B cell (primary cell): ENCODE measurements around the gene THRB. TPM values are rescaled to one million over a fixed set of nuclear protein-coding genes. Genes with fewer than 3 reads are reported as not detected.

Experiments used
- ATAC-seq: fragments of 200-7000 bp; cut with Tn5 transposase; one replicate; pipeline ENCODE4 v1.10.0; 2021; ENCODE audit warnings: low read depth, mild to moderate bottlenecking, moderate number of reproducible peaks, moderate library complexity
- CTCF ChIA-PET: fragments of 350-600 bp; sonication (Branson Sonifier 250); formaldehyde crosslinking; loops from one replicate; lab custom pipeline; 2021; ENCODE audit warnings: antibody characterized with exemption, inconsistent platforms; lab: Charles Lee
- POLR2A ChIA-PET: fragments of 350-600 bp; sonication (Branson Sonifier 250); formaldehyde crosslinking; loops from one replicate; lab custom pipeline; 2021; ENCODE audit warnings: antibody characterized with exemption; lab: Charles Lee
- DNase-seq: peaks from one replicate; pipeline ENCODE4 v3.0.0; 2013
- H2AFZ ChIP-seq: 2 replicates; pipeline ENCODE4 v1.6.1; 2012; ENCODE audit warnings: mild to moderate bottlenecking, low read depth, low read length; ENCODE audit not compliant: insufficient read depth, poor library complexity, severe bottlenecking
- H3K27ac ChIP-seq, 2 donors: 1 replicate in 1 of 2; 2 replicates in 1 of 2; pipeline ENCODE4 v1.5.1; 2012 to 2013; ENCODE audit warnings: low read length in 2 of 2, mild to moderate bottlenecking in 2 of 2, moderate library complexity in 1 of 2
- H3K27me3 ChIP-seq, 4 experiments: fragments of 200-600 bp in 1 of 4; sonication (generic) in 1 of 4; replicated peaks in 1 of 4; 1 replicate in 2 of 4; 2 replicates in 2 of 4; pipeline versions ENCODE4 v1.6.1 to v1.7.0; 2013 to 2016; ENCODE audit warnings: low read length in 3 of 4, mild to moderate bottlenecking in 2 of 4, mixed read lengths in 1 of 4, moderate library complexity in 1 of 4; ENCODE audit not compliant: insufficient read depth in 4 of 4, control insufficient read depth in 3 of 4; ENCODE audit errors: control extremely low read depth in 1 of 4
- H3K36me3 ChIP-seq, 2 experiments: replicated peaks in 1 of 2; 1 replicate in 1 of 2; 2 replicates in 1 of 2; pipeline versions ENCODE4 v1.6.1 to v1.7.1; 2013; ENCODE audit warnings: low read length in 1 of 2; ENCODE audit not compliant: insufficient read depth in 2 of 2, control insufficient read depth in 1 of 2; ENCODE audit errors: control extremely low read depth in 1 of 2, extremely low read depth in 1 of 2
- H3K4me1 ChIP-seq, 2 donors: fragments of 200-600 bp in 1 of 2; sonication (generic) in 1 of 2; 1 replicate in 1 of 2; 2 replicates in 1 of 2; pipeline versions ENCODE4 v1.5.1 to v1.6.1; 2013 to 2017; ENCODE audit warnings: low read length in 2 of 2; ENCODE audit not compliant: control insufficient read depth in 2 of 2, insufficient read depth in 2 of 2
- H3K4me2 ChIP-seq: replicated peaks from 2 replicates; pipeline ENCODE3; 2012; ENCODE audit warnings: mild to moderate bottlenecking, low read depth, low read length; ENCODE audit not compliant: poor library complexity, severe bottlenecking
- H3K4me3 ChIP-seq, 5 experiments: fragments of 200-600 bp in 1 of 5; sonication (generic) in 1 of 5; 1 replicate in 3 of 5; 2 replicates in 2 of 5; pipeline versions ENCODE4 v1.5.1 to v1.7.0; 2011 to 2016; ENCODE audit warnings: low read length in 4 of 5, mild to moderate bottlenecking in 4 of 5, low read depth in 2 of 5, control low read depth in 1 of 5, moderate library complexity in 1 of 5; ENCODE audit not compliant: insufficient read depth in 1 of 5; ENCODE audit errors: control extremely low read depth in 1 of 5, extremely low read depth in 1 of 5
- H3K79me2 ChIP-seq: fragments of 200-600 bp; sonication (generic); one replicate; pipeline ENCODE4 v1.6.0; 2016; ENCODE audit warnings: low read length; ENCODE audit not compliant: control insufficient read depth, insufficient read depth
- H3K9ac ChIP-seq: fragments of 200-600 bp; sonication (generic); 2 replicates; pipeline ENCODE4 v1.6.1; 2017; ENCODE audit warnings: mild to moderate bottlenecking, low read length, moderate library complexity
- H3K9me3 ChIP-seq, 3 donors: one replicate each; pipeline versions ENCODE4 v1.6.1 to v1.7.1; 2013; ENCODE audit warnings: low read length in 2 of 3; ENCODE audit not compliant: control insufficient read depth in 2 of 3, insufficient read depth in 1 of 3; ENCODE audit errors: control extremely low read depth in 1 of 3
- H4K20me1 ChIP-seq: 2 replicates; pipeline ENCODE4 v1.6.0; 2012; ENCODE audit warnings: mild to moderate bottlenecking, low read length; ENCODE audit not compliant: insufficient read depth, control insufficient read depth, poor library complexity, severe bottlenecking
- H3K27ac Mint-ChIP-seq: one replicate; pipeline ENCODE4 v1.8.0; 2021; ENCODE audit warnings: mixed read lengths
- H3K27me3 Mint-ChIP-seq: one replicate; pipeline ENCODE4 v1.8.0; 2021; ENCODE audit warnings: mixed read lengths
- H3K4me1 Mint-ChIP-seq: one replicate; pipeline ENCODE4 v1.8.0; 2021; ENCODE audit warnings: mixed read lengths
- H3K4me3 Mint-ChIP-seq: one replicate; pipeline ENCODE4 v1.8.0; 2021; ENCODE audit warnings: mixed read lengths
- H3K9me3 Mint-ChIP-seq: one replicate; pipeline ENCODE4 v1.8.0; 2022; ENCODE audit warnings: mixed read lengths; ENCODE audit not compliant: insufficient read depth
- EZH2 ChIP-seq: IDR thresholded peaks from 2 replicates; pipeline ENCODE4 v1.6.1; 2012; ENCODE audit warnings: borderline replicate concordance, low read depth, mild to moderate bottlenecking, moderate library complexity, low read length; ENCODE audit not compliant: insufficient read depth, poor library complexity, severe bottlenecking
- WGBS: methylation state at CpG from one replicate; pipeline ENCODE4 v1.1.5; 2013; ENCODE audit warnings: missing lambda C conversion rate; ENCODE audit not compliant: insufficient coverage; 5-methylcytosine and 5-hydroxymethylcytosine counted together
- intact Hi-C: fragments of 100-400 bp; cut with micrococcal nuclease; formaldehyde crosslinking; loops from one replicate; pipeline ENCODE4 v1.10.0; 2022
- polyA plus RNA-seq: library from polyadenylated mRNA; depleted of rRNA; stranded (reverse); fragments of >200 nt; gene quantifications from 2 replicates; pipeline ENCODE4 v1.2.3, GENCODE V29; 2012
- total RNA-seq, 2 donors: library from RNA; stranded (reverse); fragments of 120-200 nt in 1 of 2; gene quantifications; 1 replicate in 1 of 2; 2 replicates in 1 of 2; pipeline versions ENCODE4 v1.2.3 to v1.2.4, GENCODE V29; 2013 to 2022
- TF ChIP-seq, protein P1 (sequence below): fragments of 200-600 bp; IDR thresholded peaks from one replicate; pipeline ENCODE4 v1.8.0; 2022; ENCODE audit warnings: antibody characterized with exemption, mild to moderate bottlenecking

The THRB gene
- total and polyA plus RNA-seq, 2 donors (not counting 1 experiment from before 2014, with no cell fraction given), result 0.86 to 1.8 TPM

DNA sequence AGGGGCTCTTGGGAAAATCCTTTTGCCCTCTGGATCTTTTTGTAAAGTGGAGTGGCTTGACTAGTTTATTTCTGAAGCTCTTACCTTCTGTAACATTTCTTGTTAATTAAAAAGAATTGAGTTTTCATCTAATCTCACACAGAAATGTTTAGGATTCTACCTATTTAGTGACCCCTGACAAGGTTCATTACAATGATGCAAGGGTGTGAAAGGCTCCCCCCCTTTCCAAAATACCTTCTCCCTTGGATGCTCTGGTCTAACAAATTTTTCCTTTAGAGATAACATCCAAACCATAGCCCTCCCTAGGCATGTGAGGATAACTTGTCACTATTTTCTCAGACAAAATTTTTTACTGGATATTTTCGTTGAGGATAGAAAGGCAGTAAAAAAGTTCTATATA, 223.9 kb downstream of the THRB start:
- Histone ChIP-seq H3K4me2 (no peak overlapping the region), H3K36me3 (no peaks in the 10 kb centered on the region), H4K20me1 (no peaks in the 10 kb centered on the region), H3K4me3 (no peak overlapping the region), H2AFZ (no peak overlapping the region), H3K79me2 (no peaks in the 10 kb centered on the region), H3K9ac (no peak overlapping the region), H3K27ac (no peak overlapping the region), H3K27me3 (no peaks in the 10 kb centered on the region), H3K4me1 (no peaks in the 10 kb centered on the region), H3K9me3 (no peaks in the 10 kb centered on the region)
- intact Hi-C loops, result no loop called here
- ChIA-PET CTCF (no interaction called here), POLR2A (no interaction called here)
- H3K9me3 Mint-ChIP-seq, result no peaks in the 10 kb centered on the region
- no CpG with 5 or more reads among the region's 1 CpG for WGBS
- peaks cover 5% of the 10 kb centered on the region for H3K27me3 Mint-ChIP-seq
- H3K4me1 Mint-ChIP-seq, result no peaks in the 10 kb centered on the region
- ATAC-seq (no peak), DNase-seq (no peak)
- TF ChIP-seq, protein P1, sequence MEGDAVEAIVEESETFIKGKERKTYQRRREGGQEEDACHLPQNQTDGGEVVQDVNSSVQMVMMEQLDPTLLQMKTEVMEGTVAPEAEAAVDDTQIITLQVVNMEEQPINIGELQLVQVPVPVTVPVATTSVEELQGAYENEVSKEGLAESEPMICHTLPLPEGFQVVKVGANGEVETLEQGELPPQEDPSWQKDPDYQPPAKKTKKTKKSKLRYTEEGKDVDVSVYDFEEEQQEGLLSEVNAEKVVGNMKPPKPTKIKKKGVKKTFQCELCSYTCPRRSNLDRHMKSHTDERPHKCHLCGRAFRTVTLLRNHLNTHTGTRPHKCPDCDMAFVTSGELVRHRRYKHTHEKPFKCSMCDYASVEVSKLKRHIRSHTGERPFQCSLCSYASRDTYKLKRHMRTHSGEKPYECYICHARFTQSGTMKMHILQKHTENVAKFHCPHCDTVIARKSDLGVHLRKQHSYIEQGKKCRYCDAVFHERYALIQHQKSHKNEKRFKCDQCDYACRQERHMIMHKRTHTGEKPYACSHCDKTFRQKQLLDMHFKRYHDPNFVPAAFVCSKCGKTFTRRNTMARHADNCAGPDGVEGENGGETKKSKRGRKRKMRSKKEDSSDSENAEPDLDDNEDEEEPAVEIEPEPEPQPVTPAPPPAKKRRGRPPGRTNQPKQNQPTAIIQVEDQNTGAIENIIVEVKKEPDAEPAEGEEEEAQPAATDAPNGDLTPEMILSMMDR, result no peak
- TF ChIP-seq EZH2, result no peak
- H3K4me3 Mint-ChIP-seq, result no peak overlapping the region
- H3K27ac Mint-ChIP-seq, result no peak overlapping the region

- WGBS, result 86% methylated on average over 2 of the region's 2 CpGs
- H2AFZ ChIP-seq, result no peak overlapping the region
- Mint-ChIP-seq H3K4me1 (no peaks in the 10 kb centered on the region), H3K4me3 (no peak overlapping the region), H3K27me3 (peaks cover 5% of the 10 kb centered on the region), H3K9me3 (no peaks in the 10 kb centered on the region), H3K27ac (no peak overlapping the region)
- no peak overlapping the region for H3K4me3 ChIP-seq
- H3K9me3 ChIP-seq, result no peaks in the 10 kb centered on the region
- TF ChIP-seq, protein P1, result no peak
- no peak overlapping the region for H3K27ac ChIP-seq
- no peaks in the 10 kb centered on the region for H4K20me1 ChIP-seq
- no peaks in the 10 kb centered on the region for H3K4me1 ChIP-seq
- H3K27me3 ChIP-seq, result no peaks in the 10 kb centered on the region
- ChIA-PET CTCF (interaction anchor here (1.1 kb wide), 1 partner anchor 10 kb away, joined by 3 read pairs; no protein-coding TSS in a partner anchor), POLR2A (no interaction called here)
- no peak overlapping the region for H3K4me2 ChIP-seq
- H3K9ac ChIP-seq, result no peak overlapping the region
- no peak for ATAC-seq
- no peaks in the 10 kb centered on the region for H3K36me3 ChIP-seq
- DNase-seq, result no peak
- H3K79me2 ChIP-seq, result no peaks in the 10 kb centered on the region
- intact Hi-C loops, result no loop called here
Observed at GRCh38 chr3:24270204-24270691, 224.4 kb downstream of the THRB start.
